HCT116 (cell line): ENCODE measurements around the gene NXF1. TPM values are rescaled to one million over a fixed set of nuclear protein-coding genes. Genes with fewer than 3 reads are reported as not detected.

Experiments
- ATAC-seq: fragments of 200-7000 bp; cut with Tn5 transposase; 2 replicates; pipeline ENCODE4 v1.9.1; 2020; ENCODE audit warnings: mild to moderate bottlenecking, moderate library complexity
- BruUV-seq: library from RNA; stranded (reverse); fragments of 400-500 nt; replicated peaks from 2 replicates; lab custom pipeline; 2021; lab: Mats Ljungman, UMichigan
- CTCF ChIA-PET: fragments of 300-600 bp; sonication (Branson Sonifier 250); formaldehyde crosslinking; loops from one replicate; lab custom pipeline; 2021; ENCODE audit warnings: antibody characterized with exemption; lab: Charles Lee
- POLR2A ChIA-PET: fragments of 300-600, 350-600 bp; sonication (Branson Sonifier 250); formaldehyde crosslinking; loops from one replicate; lab custom pipeline; 2021; ENCODE audit warnings: antibody characterized with exemption; lab: Charles Lee
- RAD21 ChIA-PET, 2 experiments: fragments of 300-600 bp; sonication (Branson Sonifier 250); formaldehyde crosslinking; loops; one replicate each; lab custom pipeline; 2023; ENCODE audit warnings: low total read pairs in 2 of 2; ENCODE audit not compliant: uncharacterized antibody in 2 of 2, unreplicated experiment in 2 of 2, low non-redundant PET in 1 of 2; lab: Charles Lee
- DNase-seq: peaks from one replicate; pipeline ENCODE4 v3.0.0-alpha.2; 2010; ENCODE audit warnings: low read depth, low spot score
- H2AFZ ChIP-seq: fragments of 200-600 bp; shearing (Covaris generic), sonication (generic); 2 replicates; pipeline ENCODE4 v1.6.1; 2017; ENCODE audit warnings: low read depth, mixed run types, mixed read lengths, antibody characterized with exemption, low read length; ENCODE audit not compliant: poor library complexity, severe bottlenecking
- H3K27ac ChIP-seq: 2 replicates; pipeline ENCODE4 v1.5.1; 2012; ENCODE audit warnings: low read depth, low read length
- H3K27me3 ChIP-seq: fragments of 200-600 bp; sonication (generic); 2 replicates; pipeline ENCODE4 v1.6.1; 2016; ENCODE audit warnings: mixed run types, low read length, mixed read lengths; ENCODE audit not compliant: insufficient read depth
- H3K36me3 ChIP-seq, 2 experiments: fragments of 200-500 bp in 1 of 2; fragments of 200-600 bp in 1 of 2; sonication (Bioruptor generic) in 1 of 2; sonication (generic) in 1 of 2; 2 replicates each; pipeline versions ENCODE4 v1.5.1 to v1.6.1; 2014 to 2016; ENCODE audit warnings: low read length in 2 of 2, inconsistent platforms in 1 of 2, mixed read lengths in 1 of 2, mixed run types in 1 of 2; ENCODE audit not compliant: insufficient read depth in 2 of 2, control insufficient read depth in 1 of 2
- H3K4me1 ChIP-seq, 2 experiments: fragments of 200-600 bp in 1 of 2; sonication (generic) in 1 of 2; 2 replicates each; pipeline versions ENCODE4 v1.5.1 to v1.6.1; 2012 to 2017; ENCODE audit warnings: low read length in 2 of 2, inconsistent platforms in 1 of 2, mild to moderate bottlenecking in 1 of 2, mixed read lengths in 1 of 2, mixed run types in 1 of 2, moderate library complexity in 1 of 2; ENCODE audit not compliant: insufficient read depth in 2 of 2, control insufficient read depth in 1 of 2
- H3K4me2 ChIP-seq: fragments of 200-600 bp; sonication (generic); 2 replicates; pipeline ENCODE4 v1.6.1; 2017; ENCODE audit warnings: mixed run types, low read length, mixed read lengths
- H3K4me3 ChIP-seq, 2 experiments: fragments of 200-600 bp in 1 of 2; sonication (generic) in 1 of 2; replicated peaks in 1 of 2; 2 replicates each; pipeline ENCODE4 v1.5.1; 2011 to 2016; ENCODE audit warnings: low read length in 2 of 2, control low read depth in 1 of 2, low read depth in 1 of 2, mild to moderate bottlenecking in 1 of 2, mixed read lengths in 1 of 2, mixed run types in 1 of 2
- H3K79me2 ChIP-seq: fragments of 200-600 bp; sonication (generic); 2 replicates; pipeline ENCODE4 v1.6.1; 2017; ENCODE audit warnings: mild to moderate bottlenecking, mixed run types, low read length, moderate library complexity, mixed read lengths; ENCODE audit not compliant: insufficient read depth
- H3K9ac ChIP-seq: fragments of 200-600 bp; sonication (generic); 2 replicates; pipeline ENCODE4 v1.6.1; 2016; ENCODE audit warnings: low read length, mixed read lengths
- H3K9me2 ChIP-seq: fragments of 200-600 bp; sonication (generic), shearing (Covaris generic); 2 replicates; pipeline ENCODE4 v1.6.1; 2017; ENCODE audit warnings: mixed run types, mild to moderate bottlenecking, moderate library complexity; ENCODE audit not compliant: insufficient read depth
- H3K9me3 ChIP-seq, 2 experiments: fragments of 200-500 bp in 1 of 2; fragments of 200-600 bp in 1 of 2; sonication (Bioruptor generic) in 1 of 2; sonication (generic) in 1 of 2; 2 replicates each; pipeline ENCODE4 v1.6.1; 2014 to 2017; ENCODE audit warnings: low read length in 2 of 2, mixed read lengths in 2 of 2, inconsistent platforms in 1 of 2, low read depth in 1 of 2, mild to moderate bottlenecking in 1 of 2, mixed run types in 1 of 2, moderate library complexity in 1 of 2; ENCODE audit not compliant: control insufficient read depth in 1 of 2, insufficient read depth in 1 of 2
- H4K20me1 ChIP-seq: fragments of 200-600 bp; sonication (generic), shearing (Covaris generic); 2 replicates; pipeline ENCODE4 v1.6.1; 2017; ENCODE audit warnings: mixed run types, mild to moderate bottlenecking, moderate library complexity; ENCODE audit not compliant: insufficient read depth
- EZH2 ChIP-seq: fragments of 200-600 bp; sonication (generic); IDR thresholded peaks from 2 replicates; pipeline ENCODE4 v1.6.1; 2017; ENCODE audit warnings: antibody characterized with exemption, mixed run types
- SP1 ChIP-seq: IDR thresholded peaks from 2 replicates; pipeline ENCODE4 v1.6.1; 2012; ENCODE audit warnings: low read depth
- YY1 ChIP-seq: IDR thresholded peaks from 2 replicates; pipeline ENCODE4 v1.6.1; 2011; ENCODE audit warnings: low read length, low read depth, moderate library complexity, mild to moderate bottlenecking; ENCODE audit not compliant: insufficient replicate concordance; ENCODE audit errors: extremely low read depth
- intact Hi-C: fragments of 100-400 bp; cut with micrococcal nuclease; formaldehyde crosslinking; loops from 2 replicates; pipeline ENCODE4 v1.10.0; 2022
- total RNA-seq: library from RNA; stranded (reverse); gene quantifications from one replicate; pipeline ENCODE4 v1.2.1, GENCODE V29; 2021; ENCODE audit not compliant: unreplicated experiment
- TF ChIP-seq, protein P1 (sequence below): IDR thresholded peaks from 2 replicates; pipeline ENCODE4 v1.6.1; 2011; ENCODE audit warnings: mild to moderate bottlenecking, low read length, moderate library complexity; ENCODE audit not compliant: insufficient replicate concordance; ENCODE audit errors: extremely low read depth
- TF ChIP-seq, protein P2 (sequence below): IDR thresholded peaks from 2 replicates; pipeline ENCODE4 v1.6.1; 2012
- TF ChIP-seq, protein P3 (sequence below), 3 experiments: fragments of 200-600 bp in 1 of 3; sonication (generic) in 1 of 3; IDR thresholded peaks in 2 of 3; conservative IDR thresholded peaks in 1 of 3; 2 replicates each; pipeline ENCODE4 v1.5.1; 2012 to 2017; ENCODE audit warnings: low read depth in 2 of 3, low read length in 2 of 3, antibody characterized with exemption in 1 of 3, borderline replicate concordance in 1 of 3, control low read depth in 1 of 3, mild to moderate bottlenecking in 1 of 3, mixed read lengths in 1 of 3, mixed run types in 1 of 3, moderate library complexity in 1 of 3; ENCODE audit not compliant: insufficient read depth in 1 of 3

NXF1 gene
- total RNA-seq, 1 experiment from 2014 or later, result 55.5 TPM

DNA sequence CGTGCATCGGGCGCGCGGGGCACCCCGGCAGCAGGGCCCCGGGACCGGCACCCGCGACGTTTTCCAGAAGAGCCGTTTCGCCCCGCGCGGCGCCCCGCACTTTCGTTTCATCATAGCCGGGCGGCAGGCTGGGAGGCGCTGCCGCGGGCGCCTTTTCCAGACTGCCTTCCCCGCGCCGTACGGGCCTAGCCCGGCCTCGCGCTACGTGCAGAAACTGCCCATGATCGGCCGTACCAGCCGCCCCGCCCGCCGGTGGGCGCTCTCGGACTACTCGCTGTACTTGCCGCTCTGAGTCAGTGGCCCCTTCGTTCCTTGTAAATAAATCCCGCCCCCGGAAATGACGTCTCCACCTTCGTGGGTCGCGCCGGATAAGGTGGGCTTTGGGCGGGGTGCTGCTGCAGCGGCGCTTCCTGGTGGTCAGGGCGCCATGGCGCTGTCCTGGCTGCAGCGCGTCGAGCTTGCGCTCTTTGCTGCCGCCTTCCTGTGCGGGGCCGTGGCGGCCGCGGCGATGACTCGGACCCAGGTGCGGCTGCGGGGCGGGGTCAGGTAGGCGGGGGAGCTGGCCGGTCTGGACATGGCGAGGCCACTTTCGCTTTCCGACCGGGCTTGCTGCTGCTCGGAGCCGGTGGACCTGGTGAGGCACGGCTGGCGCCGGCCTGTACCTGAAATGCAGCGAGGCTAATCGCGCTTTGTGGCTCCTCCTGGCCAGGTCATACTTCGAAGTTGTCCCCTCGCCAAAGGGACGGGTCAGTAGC, 18.1 kb downstream of the NXF1 start, which contains the start of gene TMEM179B (continued):
- TF ChIP-seq, protein P1, sequence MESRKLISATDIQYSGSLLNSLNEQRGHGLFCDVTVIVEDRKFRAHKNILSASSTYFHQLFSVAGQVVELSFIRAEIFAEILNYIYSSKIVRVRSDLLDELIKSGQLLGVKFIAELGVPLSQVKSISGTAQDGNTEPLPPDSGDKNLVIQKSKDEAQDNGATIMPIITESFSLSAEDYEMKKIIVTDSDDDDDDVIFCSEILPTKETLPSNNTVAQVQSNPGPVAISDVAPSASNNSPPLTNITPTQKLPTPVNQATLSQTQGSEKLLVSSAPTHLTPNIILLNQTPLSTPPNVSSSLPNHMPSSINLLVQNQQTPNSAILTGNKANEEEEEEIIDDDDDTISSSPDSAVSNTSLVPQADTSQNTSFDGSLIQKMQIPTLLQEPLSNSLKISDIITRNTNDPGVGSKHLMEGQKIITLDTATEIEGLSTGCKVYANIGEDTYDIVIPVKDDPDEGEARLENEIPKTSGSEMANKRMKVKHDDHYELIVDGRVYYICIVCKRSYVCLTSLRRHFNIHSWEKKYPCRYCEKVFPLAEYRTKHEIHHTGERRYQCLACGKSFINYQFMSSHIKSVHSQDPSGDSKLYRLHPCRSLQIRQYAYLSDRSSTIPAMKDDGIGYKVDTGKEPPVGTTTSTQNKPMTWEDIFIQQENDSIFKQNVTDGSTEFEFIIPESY, result peak; percentile 58
- TF ChIP-seq, protein P2, sequence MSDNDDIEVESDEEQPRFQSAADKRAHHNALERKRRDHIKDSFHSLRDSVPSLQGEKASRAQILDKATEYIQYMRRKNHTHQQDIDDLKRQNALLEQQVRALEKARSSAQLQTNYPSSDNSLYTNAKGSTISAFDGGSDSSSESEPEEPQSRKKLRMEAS, result no peak
- TF ChIP-seq EZH2 (no peak), SP1 (no peak)

DNA sequence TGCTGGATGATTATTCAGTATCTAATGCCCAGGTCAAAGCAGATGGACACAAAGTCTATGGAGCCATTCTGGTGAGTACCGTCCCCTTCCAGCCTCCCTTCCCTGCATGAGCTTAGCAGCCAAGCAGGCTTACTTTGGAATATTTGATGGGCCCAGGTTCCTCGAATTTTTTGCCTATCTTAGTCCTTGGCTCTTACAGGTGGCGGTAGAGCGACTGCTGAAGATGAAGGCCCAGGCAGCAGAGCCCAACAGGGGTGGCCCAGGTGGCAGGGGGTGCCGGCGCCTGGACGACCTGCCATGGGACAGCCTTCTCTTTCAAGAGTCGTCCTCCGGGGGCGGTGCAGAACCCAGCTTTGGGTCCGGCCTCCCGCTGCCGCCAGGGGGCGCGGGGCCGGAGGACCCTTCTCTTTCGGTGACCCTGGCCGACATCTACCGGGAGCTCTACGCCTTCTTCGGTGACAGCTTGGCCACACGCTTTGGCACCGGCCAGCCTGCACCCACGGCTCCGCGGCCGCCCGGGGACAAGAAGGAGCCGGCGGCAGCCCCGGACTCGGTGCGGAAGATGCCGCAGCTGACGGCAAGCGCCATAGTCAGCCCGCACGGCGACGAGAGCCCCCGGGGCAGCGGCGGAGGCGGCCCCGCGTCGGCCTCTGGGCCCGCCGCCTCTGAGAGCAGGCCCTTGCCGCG, 18.8 kb downstream of the NXF1 start:
- Histone ChIP-seq H3K36me3 (peaks cover 0 to 19% of the 10 kb centered on the region in 2 experiments; a peak in 1 of 4 replicates), H3K4me2 (peak overlapping the region; percentile 91), H3K27ac (peak overlapping the region; percentile 96), H2AFZ (no peak overlapping the region), H3K27me3 (no peaks in the 10 kb centered on the region), H3K79me2 (peaks cover 48% of the 10 kb centered on the region), H4K20me1 (no peaks in the 10 kb centered on the region), H3K4me3 (peak overlapping the region; percentile 62 to 80), H3K9me2 (no peaks in the 10 kb centered on the region), H3K9ac (peak overlapping the region; percentile 86), H3K9me3 (no peaks in the 10 kb centered on the region), H3K4me1 (peaks cover 17 to 38% of the 10 kb centered on the region in 2 experiments; a peak in 3 of 4 replicates)
- peak; percentile 72 for ATAC-seq
- CTCF ChIA-PET, result interaction anchor here (0.7 to 2.5 kb wide), 27 partner anchors 9 to 392 kb away, joined by 3 to 27 read pairs (median 4); partner anchors contain the start of genes C11orf98, CSKMT, HNRNPUL2 and POLR2G
- no TSS peak for BruUV-seq
- intact Hi-C loops, result loop anchor here (1.0 to 5.0 kb wide), 4 partner anchors 54 to 114 kb away; partner anchors contain the start of genes LBHD1, SLC3A2 and UQCC3
- RAD21 ChIA-PET, result interaction anchor here in 1 of 2 experiments (1.0 kb wide), 1 partner anchor 32 kb away, joined by 3 read pairs; the partner anchor contains the start of gene ZBTB3
- TF ChIP-seq, protein P3, sequence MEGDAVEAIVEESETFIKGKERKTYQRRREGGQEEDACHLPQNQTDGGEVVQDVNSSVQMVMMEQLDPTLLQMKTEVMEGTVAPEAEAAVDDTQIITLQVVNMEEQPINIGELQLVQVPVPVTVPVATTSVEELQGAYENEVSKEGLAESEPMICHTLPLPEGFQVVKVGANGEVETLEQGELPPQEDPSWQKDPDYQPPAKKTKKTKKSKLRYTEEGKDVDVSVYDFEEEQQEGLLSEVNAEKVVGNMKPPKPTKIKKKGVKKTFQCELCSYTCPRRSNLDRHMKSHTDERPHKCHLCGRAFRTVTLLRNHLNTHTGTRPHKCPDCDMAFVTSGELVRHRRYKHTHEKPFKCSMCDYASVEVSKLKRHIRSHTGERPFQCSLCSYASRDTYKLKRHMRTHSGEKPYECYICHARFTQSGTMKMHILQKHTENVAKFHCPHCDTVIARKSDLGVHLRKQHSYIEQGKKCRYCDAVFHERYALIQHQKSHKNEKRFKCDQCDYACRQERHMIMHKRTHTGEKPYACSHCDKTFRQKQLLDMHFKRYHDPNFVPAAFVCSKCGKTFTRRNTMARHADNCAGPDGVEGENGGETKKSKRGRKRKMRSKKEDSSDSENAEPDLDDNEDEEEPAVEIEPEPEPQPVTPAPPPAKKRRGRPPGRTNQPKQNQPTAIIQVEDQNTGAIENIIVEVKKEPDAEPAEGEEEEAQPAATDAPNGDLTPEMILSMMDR (IDR thresholded peaks at IDR 0.05 in 2 of 3, conservative IDR thresholded peaks at IDR 0.05 in 1 of 3; ENCODE audit: borderline replicate concordance in 1 of 3, insufficient read depth in 1 of 3, low read depth in 2 of 3, low read length in 2 of 3), result peak in 2 of 3 experiments; percentile 88 to 99; a peak in 4 of 6 replicates
- TF ChIP-seq YY1 (peak; percentile 70), EZH2 (no peak)
- POLR2A ChIA-PET, result interaction anchor here (0.6 to 6.1 kb wide), 10 partner anchors 16 to 129 kb away, joined by 3 to 82 read pairs (median 5); partner anchors contain the start of genes NXF1, SLC3A2, TAF6L and WDR74
- peak; percentile 67 for DNase-seq
